GM12874 (cell line): ENCODE measurements around the gene PGGHG.

Source experiments
- TF ChIP-seq, protein P1 (sequence below): IDR thresholded peaks from 2 replicates; pipeline ENCODE4 v1.5.1; 2011; ENCODE audit warnings: low read depth, mild to moderate bottlenecking, control low read depth, low read length, moderate library complexity; ENCODE audit not compliant: insufficient read depth

PGGHG gene

DNA sequence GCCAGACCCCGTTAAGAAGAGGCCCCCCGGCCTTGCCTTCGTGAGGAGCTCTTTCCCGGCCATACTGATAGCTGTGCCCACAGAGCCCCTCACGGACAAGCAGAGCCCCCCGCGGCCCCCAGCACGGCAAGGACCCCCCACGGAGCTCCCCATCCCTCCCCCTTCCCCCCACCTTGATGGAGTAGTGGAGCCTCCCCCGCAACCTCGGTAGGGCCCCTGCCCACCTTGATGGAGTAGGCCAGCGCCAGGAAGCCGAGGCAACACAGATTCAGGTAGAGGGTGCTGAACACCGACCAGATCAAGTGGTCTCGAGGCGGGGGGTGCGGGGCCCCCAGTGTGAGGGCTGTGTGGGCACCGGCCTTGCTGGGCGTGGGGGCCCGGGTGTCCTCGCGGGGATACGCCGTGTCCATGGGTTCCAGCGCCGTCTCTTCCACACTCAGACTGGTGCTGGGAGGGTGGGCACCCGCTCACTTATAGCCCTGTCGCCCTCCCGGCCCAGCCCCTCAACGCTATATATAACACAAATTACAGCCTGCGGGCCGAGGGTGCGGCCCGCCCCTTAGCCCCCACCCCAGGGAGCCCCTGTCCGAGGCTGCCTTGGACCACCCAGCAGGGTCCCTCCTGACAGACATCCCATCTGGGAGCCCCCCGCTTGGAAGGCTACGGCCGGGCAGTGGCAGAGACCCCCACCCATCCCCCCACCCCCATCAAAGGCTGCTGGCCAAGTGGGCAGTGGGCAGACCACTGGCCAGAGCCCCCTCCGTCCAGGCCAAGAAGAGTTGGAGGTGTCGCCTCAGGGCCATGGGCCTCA, 10.4 kb downstream of the PGGHG start, which contains the start of gene IFITM5:
Gene IFITM5 (minus strand): TSS at position 446 of the 811 bp plus-strand sequence. CDS start 36 bp downstream, at position 410.
- TF ChIP-seq, protein P1, sequence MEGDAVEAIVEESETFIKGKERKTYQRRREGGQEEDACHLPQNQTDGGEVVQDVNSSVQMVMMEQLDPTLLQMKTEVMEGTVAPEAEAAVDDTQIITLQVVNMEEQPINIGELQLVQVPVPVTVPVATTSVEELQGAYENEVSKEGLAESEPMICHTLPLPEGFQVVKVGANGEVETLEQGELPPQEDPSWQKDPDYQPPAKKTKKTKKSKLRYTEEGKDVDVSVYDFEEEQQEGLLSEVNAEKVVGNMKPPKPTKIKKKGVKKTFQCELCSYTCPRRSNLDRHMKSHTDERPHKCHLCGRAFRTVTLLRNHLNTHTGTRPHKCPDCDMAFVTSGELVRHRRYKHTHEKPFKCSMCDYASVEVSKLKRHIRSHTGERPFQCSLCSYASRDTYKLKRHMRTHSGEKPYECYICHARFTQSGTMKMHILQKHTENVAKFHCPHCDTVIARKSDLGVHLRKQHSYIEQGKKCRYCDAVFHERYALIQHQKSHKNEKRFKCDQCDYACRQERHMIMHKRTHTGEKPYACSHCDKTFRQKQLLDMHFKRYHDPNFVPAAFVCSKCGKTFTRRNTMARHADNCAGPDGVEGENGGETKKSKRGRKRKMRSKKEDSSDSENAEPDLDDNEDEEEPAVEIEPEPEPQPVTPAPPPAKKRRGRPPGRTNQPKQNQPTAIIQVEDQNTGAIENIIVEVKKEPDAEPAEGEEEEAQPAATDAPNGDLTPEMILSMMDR = no peak

GRCh38 chr11:299951-300735, 11.2 kb downstream of the PGGHG start:
- TF ChIP-seq, protein P1 = no peak

GRCh38 chr11:303363-303762, 14.4 kb downstream of the PGGHG start:
- TF ChIP-seq, protein P1 = no peak

GRCh38 chr11:304061-304506, 15.2 kb downstream of the PGGHG start:
- TF ChIP-seq, protein P1 = no peak

DNA sequence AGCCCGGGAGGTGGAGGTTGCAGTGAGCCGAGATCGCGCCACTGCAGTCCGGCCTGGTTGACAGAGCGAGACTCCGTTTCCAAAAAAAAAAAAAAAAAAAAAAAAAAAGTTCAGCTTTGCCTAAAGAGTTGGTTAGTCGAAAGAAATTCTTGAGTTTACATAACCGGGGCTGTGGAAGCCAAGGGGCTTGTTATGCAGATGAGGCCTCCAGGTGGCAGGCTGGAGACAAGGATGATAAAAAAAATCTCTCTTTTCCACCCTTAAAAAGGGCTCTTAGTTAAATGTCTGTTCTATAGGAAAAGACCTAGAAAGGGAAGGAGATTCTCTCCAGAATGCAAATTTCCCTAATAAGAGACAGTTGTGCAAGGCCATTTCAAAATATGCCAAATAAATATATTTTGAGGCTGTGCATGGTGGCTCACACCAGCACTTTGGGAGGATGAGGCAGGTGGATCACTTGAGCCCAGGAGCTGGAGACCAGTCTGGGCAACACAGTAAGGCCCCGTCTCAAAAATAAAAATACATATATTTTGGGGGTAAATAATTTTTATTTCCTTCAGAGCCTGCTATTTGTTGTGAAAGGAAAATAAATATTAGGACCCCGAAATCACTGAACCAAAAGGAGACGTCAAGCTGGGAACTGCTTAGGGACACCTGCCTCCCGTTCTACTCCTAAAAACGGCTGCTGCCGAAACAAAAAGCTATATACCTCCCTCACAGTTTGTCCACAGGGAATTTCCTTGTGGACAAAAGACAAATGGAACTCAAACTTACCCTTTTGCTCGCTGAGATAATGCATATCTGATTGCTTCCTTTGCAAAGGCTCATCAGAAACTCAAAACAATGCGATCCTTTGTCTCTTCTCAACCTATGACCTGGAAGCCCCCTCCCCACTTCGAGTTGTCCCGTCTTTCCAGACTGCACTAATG, 16.3 kb downstream of the PGGHG start:
- TF ChIP-seq, protein P1 = peak; percentile 55; the same call in 1 of the 2 replicates

GRCh38 chr11:305844-306211, 16.9 kb downstream of the PGGHG start:
- TF ChIP-seq, protein P1 = no peak
